ENCODE measurements around the gene RNF5.

DNA sequence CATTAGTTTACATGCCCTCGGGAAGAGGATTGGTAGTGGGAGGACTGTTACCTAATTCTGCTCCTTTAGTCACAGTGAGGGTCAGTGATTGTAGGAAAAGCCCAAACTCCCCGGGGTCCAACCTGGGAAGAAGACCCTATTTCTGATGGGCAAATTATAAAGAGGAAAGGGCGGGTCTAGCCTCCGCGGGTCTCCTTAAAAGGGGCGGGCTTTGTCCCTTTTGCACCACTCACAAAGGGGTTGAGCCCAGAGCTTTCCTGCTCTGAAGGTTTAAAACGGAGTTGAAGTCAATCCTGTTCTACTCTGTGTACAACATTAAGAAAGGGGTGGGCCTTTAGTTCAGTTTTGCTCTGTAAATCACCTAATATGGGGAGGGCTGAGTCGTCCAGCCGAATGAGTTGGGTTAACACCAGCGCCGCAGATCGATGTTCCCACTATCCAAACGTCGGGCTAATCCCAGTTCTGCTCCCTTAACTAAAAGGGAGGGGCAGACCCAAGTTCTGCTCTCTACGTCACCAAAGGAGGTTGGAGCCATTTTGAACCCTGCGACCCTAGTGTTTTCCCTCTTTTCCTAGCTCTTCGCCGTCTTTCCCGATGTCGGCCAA lies 920 bp upstream of the RNF5 start:
- TF ChIP-seq CTCF (IDR thresholded peaks at IDR 0.05; ENCODE audit: low read length) (no peak), EZH2phosphoT487 (IDR thresholded peaks at IDR 0.05; ENCODE audit: low read length) (no peak)

Data from MM.1S (cell line).